ENCODE results near the gene LRRC66.

DNA sequence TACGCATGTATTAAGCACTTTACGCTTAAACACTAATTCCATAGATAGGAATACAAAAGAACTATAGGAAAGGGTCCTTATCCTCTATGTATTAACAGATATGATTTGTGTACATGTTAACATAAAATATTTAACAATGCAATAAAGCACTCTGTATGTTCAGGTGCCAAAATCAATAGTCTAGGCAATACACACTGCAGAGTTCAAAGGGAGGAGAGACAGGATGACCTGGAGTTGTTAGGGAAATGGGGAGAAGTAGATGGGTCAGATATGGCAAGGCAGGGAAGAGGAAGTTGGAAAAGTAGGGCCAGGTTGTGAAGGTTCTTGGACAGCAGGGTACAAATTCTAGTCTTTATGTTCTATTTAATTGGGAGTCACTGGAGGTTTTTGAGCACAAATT lies 15.0 kb upstream of the LRRC66 start:
- TF ChIP-seq, protein P1, sequence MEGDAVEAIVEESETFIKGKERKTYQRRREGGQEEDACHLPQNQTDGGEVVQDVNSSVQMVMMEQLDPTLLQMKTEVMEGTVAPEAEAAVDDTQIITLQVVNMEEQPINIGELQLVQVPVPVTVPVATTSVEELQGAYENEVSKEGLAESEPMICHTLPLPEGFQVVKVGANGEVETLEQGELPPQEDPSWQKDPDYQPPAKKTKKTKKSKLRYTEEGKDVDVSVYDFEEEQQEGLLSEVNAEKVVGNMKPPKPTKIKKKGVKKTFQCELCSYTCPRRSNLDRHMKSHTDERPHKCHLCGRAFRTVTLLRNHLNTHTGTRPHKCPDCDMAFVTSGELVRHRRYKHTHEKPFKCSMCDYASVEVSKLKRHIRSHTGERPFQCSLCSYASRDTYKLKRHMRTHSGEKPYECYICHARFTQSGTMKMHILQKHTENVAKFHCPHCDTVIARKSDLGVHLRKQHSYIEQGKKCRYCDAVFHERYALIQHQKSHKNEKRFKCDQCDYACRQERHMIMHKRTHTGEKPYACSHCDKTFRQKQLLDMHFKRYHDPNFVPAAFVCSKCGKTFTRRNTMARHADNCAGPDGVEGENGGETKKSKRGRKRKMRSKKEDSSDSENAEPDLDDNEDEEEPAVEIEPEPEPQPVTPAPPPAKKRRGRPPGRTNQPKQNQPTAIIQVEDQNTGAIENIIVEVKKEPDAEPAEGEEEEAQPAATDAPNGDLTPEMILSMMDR (optimal IDR thresholded peaks at IDR 0.05 in 1 of 3, IDR thresholded peaks at IDR 0.05 in 1 of 3, conservative IDR thresholded peaks at IDR 0.05 in 1 of 3; ENCODE audit: extremely low read depth in 1 of 3, insufficient read depth in 2 of 3, low read length in 3 of 3), result no peak
- TF ChIP-seq EZH2 (IDR thresholded peaks at IDR 0.05; ENCODE audit: low read length), result no peak

Data from keratinocyte (primary cell).